Stomach (tissue), 9 donors: ENCODE results near the gene ADIRF. TPM values are rescaled to one million over a fixed set of nuclear protein-coding genes. Genes with fewer than 3 reads are reported as not detected.

ENCODE experiments used
- DNase-seq, 2 donors: peaks; one replicate each; pipeline versions ENCODE4 v3.0.0 to v3.0.0-alpha.2; 2013 to 2019
- H3K27ac ChIP-seq, 5 donors: fragments of 200-600 bp in 4 of 5; sonication (generic) in 4 of 5; one replicate each; pipeline ENCODE4 v1.5.1; 2013 to 2019; ENCODE audit warnings: mild to moderate bottlenecking in 1 of 5, moderate library complexity in 1 of 5
- H3K27me3 ChIP-seq, 3 donors: fragments of 200-600 bp; sonication (generic); one replicate each; pipeline ENCODE4 v1.5.1; 2017 to 2019; ENCODE audit warnings: mixed run types in 1 of 3
- H3K36me3 ChIP-seq, 4 donors: fragments of 200-600 bp; sonication (generic); 1 replicate in 3 of 4; 2 replicates in 1 of 4; pipeline ENCODE4 v1.5.1; 2016 to 2019
- H3K4me1 ChIP-seq, 4 donors: fragments of 200-600 bp; sonication (generic); one replicate each; pipeline ENCODE4 v1.5.1; 2016 to 2019
- H3K4me3 ChIP-seq, 4 donors: fragments of 200-600 bp; sonication (generic) in 3 of 4; one replicate each; pipeline ENCODE4 v1.5.1; 2016 to 2019; ENCODE audit warnings: mild to moderate bottlenecking in 1 of 4
- H3K9me3 ChIP-seq, 4 donors: fragments of 200-600 bp; sonication (generic); one replicate each; pipeline ENCODE4 v1.5.1; 2016 to 2019
- EP300 ChIP-seq: sonication (generic); formaldehyde crosslinking; IDR thresholded peaks from one replicate; pipeline ENCODE4 v1.6.1; 2017; ENCODE audit warnings: antibody characterized with exemption
- POLR2A ChIP-seq, 4 donors: fragments of 450-650 bp; IDR thresholded peaks; one replicate each; pipeline ENCODE4 v1.6.1; 2016; ENCODE audit warnings: antibody characterized with exemption in 4 of 4, control low read depth in 2 of 4, mild to moderate bottlenecking in 1 of 4, moderate library complexity in 1 of 4
- POLR2AphosphoS5 ChIP-seq, 3 donors: sonication (generic); formaldehyde crosslinking; IDR thresholded peaks; one replicate each; pipeline ENCODE4 v1.6.1; 2016; ENCODE audit warnings: antibody characterized with exemption in 3 of 3
- WGBS, 5 donors: extraction: QIAGEN DNeasy Blood & Tissue Kit in 3 of 5; methylation state at CpG; one replicate each; pipeline versions ENCODE4 v1.1.5 to v1.1.7; 2013 to 2018; 5-methylcytosine and 5-hydroxymethylcytosine counted together
- intact Hi-C: fragments of 100-400 bp; cut with DNase I; formaldehyde crosslinking; loops from one replicate; pipeline ENCODE4 v1.15.1; 2023; ENCODE audit warnings: low total_unique reads
- polyA plus RNA-seq, 3 donors: library from polyadenylated mRNA; stranded (reverse); fragments of 200-250 nt; gene quantifications; one replicate each; pipeline ENCODE4 v1.2.3, GENCODE V29; 2013
- total RNA-seq, 5 donors: library from RNA; depleted of rRNA; stranded (reverse); fragments of >200 nt; gene quantifications; one replicate each; pipeline versions ENCODE4 v1.1.0 to v1.2.3, GENCODE V29; 2014 to 2016
- TF ChIP-seq, protein P1 (sequence below), 7 experiments: fragments of 450-650 bp in 4 of 7; fragments of 200-600 bp in 3 of 7; sonication (generic) in 3 of 7; IDR thresholded peaks; one replicate each; pipeline ENCODE4 v1.5.1; 2016 to 2019; ENCODE audit warnings: antibody characterized with exemption in 7 of 7, control low read depth in 2 of 7, mild to moderate bottlenecking in 1 of 7
- donor health status: healthy with polysubstance abuse.
- donor health status: Bipolar disorder and iron deficiency.
- donor health status: healthy.

The ADIRF gene
- total and polyA plus RNA-seq, 8 donors: 1.2 to 249 (median 86.1) TPM

GRCh38 chr10:86956848-86957448 lies 11.3 kb upstream of the ADIRF start:
- Histone ChIP-seq H3K27ac (peak overlapping the region; percentile 52 to 82 (median 74)), H3K36me3 (no peaks in the 10 kb centered on the region), H3K27me3 (no peaks in the 10 kb centered on the region), H3K9me3 (peaks cover 0 to 9% (median 3%) of the 10 kb centered on the region in 4 donors), H3K4me1 (peaks cover 22 to 62% (median 45%) of the 10 kb centered on the region in 4 donors), H3K4me3 (peak overlapping the region; percentile 23 to 39 (median 31))
- TF ChIP-seq, protein P1, sequence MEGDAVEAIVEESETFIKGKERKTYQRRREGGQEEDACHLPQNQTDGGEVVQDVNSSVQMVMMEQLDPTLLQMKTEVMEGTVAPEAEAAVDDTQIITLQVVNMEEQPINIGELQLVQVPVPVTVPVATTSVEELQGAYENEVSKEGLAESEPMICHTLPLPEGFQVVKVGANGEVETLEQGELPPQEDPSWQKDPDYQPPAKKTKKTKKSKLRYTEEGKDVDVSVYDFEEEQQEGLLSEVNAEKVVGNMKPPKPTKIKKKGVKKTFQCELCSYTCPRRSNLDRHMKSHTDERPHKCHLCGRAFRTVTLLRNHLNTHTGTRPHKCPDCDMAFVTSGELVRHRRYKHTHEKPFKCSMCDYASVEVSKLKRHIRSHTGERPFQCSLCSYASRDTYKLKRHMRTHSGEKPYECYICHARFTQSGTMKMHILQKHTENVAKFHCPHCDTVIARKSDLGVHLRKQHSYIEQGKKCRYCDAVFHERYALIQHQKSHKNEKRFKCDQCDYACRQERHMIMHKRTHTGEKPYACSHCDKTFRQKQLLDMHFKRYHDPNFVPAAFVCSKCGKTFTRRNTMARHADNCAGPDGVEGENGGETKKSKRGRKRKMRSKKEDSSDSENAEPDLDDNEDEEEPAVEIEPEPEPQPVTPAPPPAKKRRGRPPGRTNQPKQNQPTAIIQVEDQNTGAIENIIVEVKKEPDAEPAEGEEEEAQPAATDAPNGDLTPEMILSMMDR (IDR thresholded peaks at IDR 0.05): no peak
- TF ChIP-seq POLR2A (IDR thresholded peaks at IDR 0.05) (no peak), EP300 (no peak), POLR2AphosphoS5 (IDR thresholded peaks at IDR 0.05) (no peak)
- 61 to 88% (median 80%) methylated on average over 6 to 7 of the region's 7 CpGs for WGBS, 5 donors
- no peak for DNase-seq
- intact Hi-C loops: no loop called here

DNA sequence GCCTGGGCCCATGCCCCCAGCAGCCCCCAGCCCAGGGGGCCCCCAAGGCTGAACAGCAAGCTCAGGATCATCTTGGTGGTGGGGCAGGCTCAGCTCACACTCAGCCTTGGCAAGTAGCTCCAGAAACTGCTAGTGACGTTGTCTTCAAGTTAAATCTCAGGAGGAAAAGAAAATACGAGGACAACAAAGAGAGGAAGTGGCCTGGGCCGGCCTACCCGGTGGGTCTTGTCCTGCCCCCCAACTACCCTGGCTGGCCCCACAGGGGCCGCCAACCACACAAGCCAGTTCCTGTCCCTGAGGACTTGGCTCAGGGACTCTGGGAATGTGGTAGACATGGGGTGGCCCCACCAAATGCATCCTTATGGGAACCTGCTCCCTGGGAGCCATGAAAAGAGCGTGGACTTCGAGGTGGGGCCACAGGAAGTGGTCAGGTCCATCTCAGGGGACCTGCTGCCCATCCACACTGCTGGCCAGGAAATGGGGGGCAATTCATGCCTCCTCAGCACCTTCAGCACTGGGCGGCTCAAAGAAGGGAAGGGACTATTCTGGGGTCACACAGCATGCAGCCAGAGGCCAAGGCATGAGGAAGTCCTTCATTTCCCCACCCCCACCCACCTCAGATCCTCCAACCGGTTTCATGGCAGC lies 10.7 kb upstream of the ADIRF start, which contains the start of gene MMRN2:
TSS of gene MMRN2 (minus strand) at position 145 of the 645 bp plus-strand sequence. CDS start at position 71, 74 bp downstream.
- H3K9me3 ChIP-seq: peaks cover 0 to 3% (median 0%) of the 10 kb centered on the region in 4 donors
- peaks cover 22 to 62% (median 45%) of the 10 kb centered on the region in 4 donors for H3K4me1 ChIP-seq
- H3K27me3 ChIP-seq: no peaks in the 10 kb centered on the region
- no peaks in the 10 kb centered on the region for H3K36me3 ChIP-seq
- DNase-seq: peak in 1 of 2 donors; percentile 37
- peak within 1 kb of the TSS; percentile 23 to 39 (median 31) for H3K4me3 ChIP-seq
- peak in 1 of 3 donors; percentile 7 for TF ChIP-seq POLR2AphosphoS5 (IDR thresholded peaks at IDR 0.05)
- TF ChIP-seq, protein P1 (IDR thresholded peaks at IDR 0.05): no peak
- intact Hi-C loops: no loop called here
- peak within 1 kb of the TSS; percentile 52 to 82 (median 74) for H3K27ac ChIP-seq
- WGBS, 5 donors: 59 to 84% (median 71%) methylated on average over 8 to 9 of the region's 9 CpGs

GRCh38 chr10:86958116-86958900 lies 10.0 kb upstream of the ADIRF start, which contains the start of gene SNCG:
TSS of gene SNCG (plus strand) at chr10:86958599. CDS start at chr10:86958698, 99 bp downstream.
- intact Hi-C loops: no loop called here
- peaks cover 22 to 61% (median 45%) of the 10 kb centered on the region in 4 donors for H3K4me1 ChIP-seq
- 23 to 46% (median 31%) methylated on average over 12 to 22 of the region's 22 CpGs for WGBS, 5 donors
- H3K27me3 ChIP-seq: no peaks in the 10 kb centered on the region
- DNase-seq: peak; percentile 51 to 78
- H3K9me3 ChIP-seq: no peaks in the 10 kb centered on the region
- peak within 1 kb of the TSS; percentile 14 to 39 (median 30) for H3K4me3 ChIP-seq
- no peaks in the 10 kb centered on the region for H3K36me3 ChIP-seq
- TF ChIP-seq POLR2A (IDR thresholded peaks at IDR 0.05) (no peak), POLR2AphosphoS5 (IDR thresholded peaks at IDR 0.05) (no peak), EP300 (no peak)
- TF ChIP-seq, protein P1 (IDR thresholded peaks at IDR 0.05): no peak
- H3K27ac ChIP-seq: peak within 1 kb of the TSS; percentile 38 to 82 (median 74)
